Muscle of back (tissue), 11 donors: Measurements from ENCODE around the gene STIL. TPM values are rescaled to one million over a fixed set of nuclear protein-coding genes. Genes with fewer than 3 reads are reported as not detected.
"Not testable (repeated sequence)": the region's sequence is repeated elsewhere in the genome, so short reads cannot be mapped to it uniquely, and the experiment has no call there.

Source experiments
- DNase-seq, 3 donors: peaks; one replicate each; pipeline versions ENCODE4 v3.0.0 to v3.0.0-alpha.2; 2013
- polyA plus RNA-seq, 10 donors: library from polyadenylated mRNA; unstranded; fragments of 120-200 nt; gene quantifications; one replicate each; pipeline ENCODE4 v1.2.1, GENCODE V29; 2013; ENCODE audit not compliant: insufficient read length in 10 of 10

Gene STIL
- polyA plus RNA-seq, 10 donors: 3.1 to 6.3 (median 4.1) TPM

DNA sequence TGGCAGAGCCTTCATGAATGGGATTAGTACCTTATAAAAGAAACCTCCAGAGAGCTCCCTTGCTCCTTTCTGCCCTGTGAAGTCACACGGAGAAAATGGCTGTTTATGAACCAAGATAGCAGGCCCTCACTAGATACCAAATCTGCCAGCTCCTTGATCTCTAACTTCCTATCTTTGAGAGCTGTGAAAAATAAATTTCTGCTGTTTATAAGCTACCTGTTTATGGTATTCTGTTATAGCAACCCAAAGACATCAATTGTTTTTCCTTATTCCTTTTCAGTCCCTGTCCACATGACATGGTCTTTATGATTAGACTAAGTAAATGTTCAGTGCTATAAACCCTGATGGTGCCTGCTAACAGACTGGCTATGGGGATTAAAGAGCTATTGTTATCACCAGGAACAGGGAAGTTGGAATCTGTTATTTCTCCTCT is 9.7 kb upstream of the STIL start:
- DNase-seq: no peak

- not testable (repeated sequence) for DNase-seq
Measured at GRCh38 chr1:47319968-47320367, 6.0 kb upstream of the STIL start.

- peak in 1 of 3 donors; percentile 71 for DNase-seq
Measured at GRCh38 chr1:47317841-47318240, 3.9 kb upstream of the STIL start.

DNA sequence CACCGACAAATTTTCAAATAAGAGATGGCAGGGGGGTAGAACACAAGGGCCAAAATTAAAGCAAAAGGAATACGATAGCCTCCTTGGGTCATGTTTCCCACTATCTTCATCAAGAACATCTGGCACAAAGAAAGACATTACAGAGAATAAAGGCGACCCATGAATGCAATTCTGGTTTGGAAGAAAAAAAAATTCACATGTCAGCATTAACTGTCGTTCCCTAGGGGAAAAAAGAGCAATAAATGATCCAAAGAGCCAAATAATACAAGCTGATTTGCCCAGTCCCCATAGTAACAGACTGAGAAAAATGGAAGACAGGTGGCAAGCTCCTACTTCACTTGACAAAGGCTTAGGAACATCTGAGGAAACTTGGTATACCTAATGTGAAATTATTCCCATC is 4.5 kb downstream of the STIL start:
- DNase-seq: no peak

DNA sequence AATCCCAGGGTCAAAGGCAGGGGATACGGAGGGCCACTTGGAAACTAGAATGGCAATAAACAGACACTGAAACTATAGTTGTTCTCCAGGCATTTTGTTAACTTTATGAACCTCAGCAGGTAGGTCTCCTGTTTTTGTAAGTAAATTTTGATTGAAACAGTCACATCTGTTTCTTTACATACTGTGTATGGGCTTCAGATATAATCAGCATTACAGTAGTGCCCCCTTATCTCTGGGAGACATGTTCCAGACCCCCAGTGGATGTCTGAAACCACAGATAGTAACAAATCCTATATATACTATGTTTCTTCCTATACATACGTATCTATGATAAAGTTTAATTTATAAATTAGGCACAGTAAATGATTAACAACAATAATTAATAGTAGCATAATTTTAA is 11.5 kb downstream of the STIL start:
- no peak for DNase-seq

- DNase-seq: no peak
Measured at GRCh38 chr1:47298025-47298699, 15.8 kb downstream of the STIL start.

DNA sequence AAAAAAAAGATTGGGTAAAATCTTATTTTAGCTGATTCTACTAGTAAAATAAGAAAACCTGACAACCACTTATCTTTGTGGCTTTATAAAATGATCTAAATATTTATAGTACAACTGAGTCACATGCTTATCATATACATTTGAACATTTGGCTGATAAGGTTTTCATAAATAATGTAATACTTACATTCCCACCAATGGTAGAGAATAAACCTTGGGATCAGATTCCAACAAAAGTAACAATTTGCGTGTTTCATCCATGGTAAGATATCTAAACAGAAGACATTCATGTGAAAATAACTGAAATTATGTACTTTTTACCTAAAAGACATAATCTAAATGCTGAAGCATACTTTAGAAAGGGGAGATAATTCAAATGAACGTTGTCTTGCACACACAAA is 18.4 kb downstream of the STIL start:
- no peak for DNase-seq

DNA sequence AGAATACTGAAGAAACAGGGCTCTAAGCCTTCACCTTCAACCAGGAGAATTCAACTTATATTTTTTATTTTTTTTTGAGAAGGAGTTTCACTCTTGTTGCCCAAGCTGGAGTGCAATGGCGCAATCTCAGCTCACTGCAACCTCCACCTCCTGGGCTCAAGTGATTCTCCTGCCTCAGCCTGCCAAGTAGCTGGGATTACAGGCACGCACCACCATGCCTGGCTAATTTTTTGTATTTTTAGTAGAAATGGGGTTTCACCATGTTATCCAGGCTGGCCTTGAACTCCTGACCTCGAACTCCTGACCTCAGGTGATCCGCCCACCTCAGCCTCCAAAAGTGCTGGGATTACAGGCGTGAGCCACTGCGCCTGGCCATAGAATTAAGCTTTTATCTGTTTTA is 19.1 kb downstream of the STIL start:
- DNase-seq: not testable (repeated sequence)

DNA sequence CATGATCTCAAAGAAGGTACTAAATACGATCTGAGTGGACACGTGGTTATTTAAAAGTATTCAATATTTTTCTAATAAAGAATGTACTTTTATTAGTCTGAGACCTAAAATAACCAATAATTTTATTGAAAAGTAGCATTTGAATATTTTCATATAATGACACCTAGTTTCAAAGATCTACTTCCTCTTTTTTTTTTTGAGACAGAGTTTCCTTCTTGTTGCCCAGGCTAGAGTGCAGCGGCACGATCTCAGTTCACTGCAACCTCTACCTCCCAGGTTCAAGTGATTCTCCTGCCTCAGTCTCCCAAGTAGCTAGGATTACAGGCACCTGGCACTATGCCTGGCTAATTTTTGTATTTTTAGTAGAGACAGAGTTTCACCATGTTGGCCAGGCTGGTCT is 25.8 kb downstream of the STIL start:
- DNase-seq: not testable (repeated sequence)

- DNase-seq: no peak
Measured at GRCh38 chr1:47280142-47280541, 33.8 kb downstream of the STIL start.

DNA sequence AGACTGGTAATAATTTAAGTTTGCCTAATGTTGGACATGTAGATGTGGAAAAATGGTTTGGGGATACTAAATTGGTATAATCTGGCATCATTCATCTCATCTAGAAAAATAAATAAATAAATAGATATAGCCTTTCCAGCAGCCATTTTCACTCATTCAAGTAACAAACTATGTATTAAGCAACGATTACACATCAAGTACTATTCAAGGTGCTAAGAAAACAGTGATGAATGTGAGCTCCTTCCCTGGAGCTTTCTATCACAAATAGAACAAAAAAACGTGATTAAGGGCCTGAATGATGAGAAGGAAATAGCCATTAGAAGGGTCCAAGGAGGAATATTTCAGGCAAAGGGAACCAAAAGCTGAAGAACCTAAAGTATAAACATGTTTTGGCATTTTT is 37.1 kb downstream of the STIL start:
- DNase-seq: no peak

DNA sequence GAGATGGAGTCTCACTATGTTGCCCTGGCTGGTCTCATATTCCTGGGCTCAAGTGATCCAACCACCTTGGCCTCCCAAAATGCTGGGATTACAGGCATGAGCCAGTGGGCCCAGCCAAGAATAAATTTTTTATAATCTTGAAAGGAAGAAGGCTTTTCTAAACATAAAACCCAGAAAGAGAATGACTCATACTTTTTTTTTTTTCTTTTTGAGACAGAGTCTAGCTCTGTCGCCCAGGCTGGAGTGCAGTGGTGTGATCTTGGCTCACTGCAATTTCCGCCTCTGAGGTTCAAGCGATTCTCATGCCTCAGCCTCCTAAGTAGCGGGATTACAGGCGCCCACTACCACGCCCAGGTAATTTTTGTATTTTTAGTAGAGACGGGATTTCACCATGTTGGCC is 38.1 kb downstream of the STIL start:
- not testable (repeated sequence) for DNase-seq

DNA sequence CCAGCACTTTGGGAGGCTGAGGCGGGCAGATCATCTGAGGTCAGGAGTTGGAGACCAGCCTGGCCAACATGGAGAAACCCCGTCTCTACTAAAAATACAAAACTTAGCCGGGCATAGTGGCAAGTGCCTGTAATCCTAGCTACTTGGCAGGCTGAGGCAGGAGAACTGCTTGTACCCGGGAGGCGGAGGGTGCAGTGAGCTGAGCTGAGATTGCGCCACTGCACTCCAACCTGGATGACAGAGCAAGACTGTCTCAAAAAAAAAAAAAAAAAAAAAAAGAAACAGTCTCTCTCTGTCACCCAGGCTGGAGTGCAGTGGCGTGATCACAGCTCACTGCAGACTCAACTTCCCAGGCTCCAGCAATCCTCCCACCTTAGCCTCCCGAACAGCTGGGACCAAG is 48.4 kb downstream of the STIL start:
- DNase-seq: not testable (repeated sequence)

DNA sequence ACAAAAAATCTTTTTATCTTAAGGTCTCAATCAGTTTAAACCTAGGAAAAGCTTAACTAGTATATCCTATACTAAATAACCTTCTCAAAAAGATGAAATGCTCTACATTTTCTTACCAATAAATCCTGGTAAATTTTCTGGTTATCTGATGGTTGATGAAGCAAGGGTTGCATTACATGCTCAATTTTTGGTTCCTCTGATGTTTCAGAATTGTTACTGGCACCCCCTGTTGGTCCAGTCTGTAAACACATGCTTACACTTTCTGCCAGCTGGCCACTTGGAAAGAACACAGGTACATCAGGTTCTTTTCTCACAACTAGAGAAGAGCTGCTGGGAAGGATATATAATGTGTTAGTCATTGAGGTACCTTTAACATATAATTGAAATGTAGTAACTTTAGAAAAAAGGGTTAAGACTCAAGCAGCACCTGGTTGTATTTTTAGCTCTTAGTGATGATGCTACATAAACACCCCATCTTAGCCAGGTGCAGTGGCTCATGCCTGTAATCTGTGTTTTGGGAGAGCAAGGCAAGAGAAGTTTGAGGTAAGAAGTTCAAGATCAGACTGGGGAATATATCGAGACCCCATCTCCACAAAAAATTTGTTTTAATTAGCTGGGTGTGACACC is 51.0 kb downstream of the STIL start:
- peak; percentile 10 to 28 (median 16) for DNase-seq

DNA sequence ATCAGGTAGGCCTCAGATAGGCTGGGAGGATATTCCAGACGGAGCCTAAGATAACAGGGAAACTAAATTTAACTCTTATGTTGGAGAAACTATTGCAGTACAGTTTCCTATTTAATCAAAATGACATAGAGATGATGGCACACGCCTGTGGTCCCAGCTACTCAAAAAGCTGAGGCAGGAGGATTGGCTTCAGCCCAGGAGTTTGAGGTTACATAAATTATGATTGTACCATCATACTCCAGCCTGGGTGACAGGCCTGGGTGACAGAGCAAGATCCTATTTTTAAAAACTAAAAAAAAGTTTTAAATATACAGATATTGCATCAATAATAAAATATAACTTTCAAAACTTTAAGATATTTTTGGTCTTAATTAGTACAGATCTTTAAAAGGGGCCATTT is 56.7 kb downstream of the STIL start:
- DNase-seq: no peak

DNA sequence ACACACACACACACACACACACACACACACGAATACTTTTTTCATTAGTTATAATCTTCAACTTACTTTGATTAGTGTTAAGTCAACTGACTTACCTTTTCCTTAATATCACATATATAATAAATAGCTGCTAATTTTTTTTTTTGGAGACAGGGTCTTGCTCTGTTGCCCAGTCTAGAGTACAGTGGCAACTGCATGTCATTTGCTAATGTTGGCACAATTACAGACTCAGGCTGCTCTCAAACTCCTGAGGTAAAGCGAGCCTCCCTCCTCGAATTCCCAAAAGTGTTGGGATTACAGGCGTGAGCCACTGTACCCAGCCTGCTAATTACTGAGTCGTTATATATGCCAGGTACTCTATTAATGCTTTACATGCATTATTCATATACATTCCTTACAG is 61.2 kb downstream of the STIL start:
- no peak for DNase-seq

DNA sequence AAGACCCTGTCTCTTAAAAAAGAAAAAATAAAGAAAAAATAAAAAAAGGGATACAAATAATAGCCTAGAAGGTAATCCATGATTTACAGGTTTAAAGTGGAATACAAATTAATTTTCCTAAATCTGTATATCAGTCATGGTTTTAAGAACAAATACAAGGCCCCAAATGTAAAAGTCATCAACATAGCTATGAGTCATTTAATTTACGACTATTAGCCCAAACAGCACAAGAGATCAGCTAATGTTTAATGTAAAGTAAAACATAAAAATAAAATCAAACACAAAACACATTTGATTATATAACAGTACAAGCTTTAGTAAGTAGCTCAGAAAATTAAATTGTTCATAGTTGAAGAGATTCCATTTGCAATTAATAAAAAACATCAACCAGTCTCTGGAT is 61.6 kb downstream of the STIL start:
- DNase-seq: no peak

GRCh38 chr1:47249755-47250154 is 64.2 kb downstream of the STIL start:
- DNase-seq: no peak

DNA sequence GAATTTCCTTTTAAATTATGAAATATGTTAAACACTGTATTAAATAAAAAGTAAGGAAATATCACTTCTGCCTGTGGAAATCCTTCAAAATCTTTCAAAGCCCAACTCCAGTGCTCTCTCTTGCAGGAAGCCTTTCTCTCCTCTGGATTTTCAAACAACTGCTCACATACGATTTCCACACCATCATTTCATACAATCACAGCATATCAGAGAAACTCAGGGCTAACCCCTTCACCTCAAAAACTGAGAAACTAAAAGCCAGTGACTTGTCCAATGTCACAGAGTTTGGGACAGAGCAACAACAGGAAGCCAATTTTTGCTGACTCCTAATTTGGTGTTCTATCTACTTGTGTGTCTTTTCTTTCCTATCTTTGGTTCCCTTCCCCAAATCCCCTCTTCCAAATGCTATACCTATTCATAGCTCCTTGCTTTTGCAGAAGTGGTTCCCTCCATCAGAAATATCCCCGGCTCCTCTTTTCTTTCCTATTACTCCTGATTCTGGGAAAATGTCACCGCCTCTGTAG is 69.5 kb downstream of the STIL start:
- no peak for DNase-seq

DNA sequence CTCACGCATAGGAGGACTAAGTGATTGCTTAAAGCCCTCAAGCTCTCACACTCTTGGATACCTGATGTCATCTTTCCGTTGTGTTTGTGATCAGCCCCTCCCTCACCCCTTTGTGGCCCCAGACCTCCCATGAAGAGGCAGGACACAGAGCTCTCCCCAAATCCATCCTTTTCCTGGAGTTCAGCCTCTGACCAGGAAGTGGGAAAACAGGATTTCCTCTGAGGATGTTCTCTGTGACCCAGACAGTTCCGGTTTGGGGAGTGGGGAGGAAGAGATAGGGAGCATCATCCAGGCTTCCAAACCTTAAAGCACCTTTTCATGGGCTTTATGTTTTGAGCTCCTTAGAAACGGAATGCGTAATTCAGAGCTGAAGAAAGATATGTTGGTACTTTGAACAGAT is 70.0 kb downstream of the STIL start:
- no peak for DNase-seq

- DNase-seq: no peak
Measured at GRCh38 chr1:47241114-47242113, 72.5 kb downstream of the STIL start.

DNA sequence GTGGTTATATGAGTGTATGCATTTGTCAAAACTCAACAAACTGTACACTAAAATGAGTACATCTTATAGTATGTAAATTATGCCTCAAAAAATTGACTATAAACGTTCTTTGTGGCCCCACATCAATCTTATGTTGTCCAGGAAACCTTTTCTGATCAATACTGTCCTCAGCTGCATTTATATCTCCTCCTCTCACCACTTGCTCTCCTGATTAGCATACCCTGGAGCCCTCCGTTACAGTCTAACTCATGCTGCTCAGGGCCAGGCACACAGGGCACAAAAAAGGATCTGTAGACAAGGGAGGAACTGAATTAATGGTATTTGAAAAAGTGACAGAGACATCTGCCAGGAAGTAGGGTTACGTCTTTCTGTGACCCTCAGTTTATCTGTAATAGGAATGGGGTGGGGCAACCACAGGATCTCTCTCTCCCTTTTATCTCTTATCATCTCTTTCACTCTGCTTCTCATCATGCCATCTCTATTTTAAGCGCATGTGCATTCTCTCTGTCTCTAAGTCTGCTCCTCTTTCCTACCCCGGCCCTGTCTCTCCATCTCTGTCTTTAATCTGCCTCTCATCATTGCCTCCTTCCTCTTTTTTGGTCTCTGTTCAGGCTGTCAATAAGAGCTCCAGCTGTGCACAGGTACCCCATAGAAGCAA is 74.9 kb downstream of the STIL start:
- no peak for DNase-seq
